ENCODE data around the gene PDE9A. TPM values are rescaled to one million over a fixed set of nuclear protein-coding genes. Genes with fewer than 3 reads are reported as not detected.
A peak's percentile ranks its signal among the peaks of the same experiment; 100 is the strongest.

PDE9A gene
- total and polyA plus RNA-seq, 9 donors, result 3.9 to 11.3 (median 6.9) TPM

DNA sequence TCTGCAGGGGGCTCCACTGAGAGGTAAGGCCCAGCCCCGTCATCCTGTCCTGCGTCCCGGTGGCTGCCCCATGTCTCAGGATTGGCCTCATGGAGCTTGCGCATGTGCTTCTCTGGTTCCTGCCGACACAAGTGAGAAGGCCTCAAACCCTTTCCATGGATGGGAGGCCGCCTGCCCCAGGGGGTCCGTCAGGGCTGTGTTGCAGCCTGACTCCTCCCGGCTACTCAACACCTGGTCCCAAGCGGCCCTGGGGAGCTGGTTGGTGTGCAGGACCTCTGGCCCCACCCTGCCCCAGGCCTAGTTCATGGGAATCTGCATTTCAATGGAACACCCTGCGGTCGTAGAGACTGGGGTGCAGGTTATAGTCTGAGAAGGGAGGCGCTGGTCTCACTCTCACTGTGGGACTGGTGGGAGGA, 21.1 kb upstream of the PDE9A start:
- intact Hi-C loops (cut with DNase I), result no loop called here
- H3K4me1 ChIP-seq (ENCODE audit: insufficient read depth), result no peaks in the 10 kb centered on the region
- peak in 1 of 5 donors; percentile 21 for DNase-seq
- H3K27me3 ChIP-seq, result no peaks in the 10 kb centered on the region
- no peaks in the 10 kb centered on the region for H3K9me3 ChIP-seq
- WGBS, 3 donors, result 93 to 96% (median 94%) methylated on average over 12 of the region's 12 CpGs
- no peak for TF ChIP-seq EP300 (IDR thresholded peaks at IDR 0.05)
- no peak for TF ChIP-seq CTCF (IDR thresholded peaks at IDR 0.05)
- no peak for TF ChIP-seq POLR2A (IDR thresholded peaks at IDR 0.05)
- no peaks in the 10 kb centered on the region for H3K36me3 ChIP-seq
- no peak overlapping the region for H3K27ac ChIP-seq
- H3K4me3 ChIP-seq, result no peak overlapping the region

- H3K27me3 ChIP-seq, result no peaks in the 10 kb centered on the region
- no peaks in the 10 kb centered on the region for H3K4me1 ChIP-seq (ENCODE audit: insufficient read depth)
- peak in 1 of 5 donors; percentile 20 for DNase-seq
- no peak overlapping the region for H3K4me3 ChIP-seq
- 85 to 92% (median 86%) methylated on average over 21 of the region's 21 CpGs for WGBS, 3 donors
- TF ChIP-seq EP300 (IDR thresholded peaks at IDR 0.05), result no peak
- TF ChIP-seq POLR2A (IDR thresholded peaks at IDR 0.05), result no peak
- no peak for TF ChIP-seq CTCF (IDR thresholded peaks at IDR 0.05)
- no peaks in the 10 kb centered on the region for H3K9me3 ChIP-seq
- no peaks in the 10 kb centered on the region for H3K36me3 ChIP-seq
- H3K27ac ChIP-seq, result no peak overlapping the region
- intact Hi-C loops (cut with DNase I), result no loop called here
Observed at GRCh38 chr21:42632771-42633690, 20.4 kb upstream of the PDE9A start.

GRCh38 chr21:42633858-42634257, 19.6 kb upstream of the PDE9A start:
- 86 to 93% (median 93%) methylated on average over 10 of the region's 10 CpGs for WGBS, 3 donors
- Histone ChIP-seq H3K36me3 (no peaks in the 10 kb centered on the region), H3K27ac (no peak overlapping the region), H3K9me3 (no peaks in the 10 kb centered on the region), H3K27me3 (no peaks in the 10 kb centered on the region), H3K4me1 (ENCODE audit: insufficient read depth) (no peaks in the 10 kb centered on the region), H3K4me3 (no peak overlapping the region)
- intact Hi-C loops (cut with DNase I), result no loop called here
- TF ChIP-seq EP300 (IDR thresholded peaks at IDR 0.05) (no peak), CTCF (IDR thresholded peaks at IDR 0.05) (no peak), POLR2A (IDR thresholded peaks at IDR 0.05) (no peak)
- DNase-seq, result peak in 1 of 5 donors; percentile 26

DNA sequence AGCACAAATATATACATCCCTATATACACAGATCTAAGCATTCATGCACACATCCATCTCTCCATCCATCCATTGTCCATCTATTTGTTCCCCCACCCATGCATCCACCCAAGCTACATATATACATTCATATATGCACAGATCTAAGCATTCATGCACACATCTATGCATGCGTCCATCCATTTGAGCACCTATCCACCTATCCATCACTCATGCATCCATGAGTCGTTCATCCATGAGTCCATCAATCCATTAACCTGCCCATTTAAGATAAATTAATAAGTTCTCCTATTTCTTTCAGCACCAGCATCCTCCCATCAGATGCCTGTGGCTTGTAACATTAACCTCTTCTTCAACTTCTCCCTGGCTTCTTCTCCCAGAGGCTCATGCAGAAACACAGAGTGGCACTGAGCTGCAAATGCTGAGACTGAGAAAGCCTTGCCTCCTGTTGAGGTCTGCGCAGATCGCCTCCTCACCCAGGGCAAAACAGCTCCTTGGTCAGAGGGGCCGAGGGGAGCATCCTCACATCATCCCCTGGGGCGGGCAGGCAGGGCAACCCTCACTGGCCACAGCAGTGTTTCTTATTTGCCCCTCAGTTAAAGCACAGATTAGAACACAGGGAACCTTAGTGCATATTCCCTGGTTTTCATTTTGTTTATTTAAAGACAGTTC, 17.4 kb upstream of the PDE9A start:
- H3K36me3 ChIP-seq, result no peaks in the 10 kb centered on the region
- intact Hi-C loops (cut with DNase I), result no loop called here
- peak in 1 of 5 donors; percentile 30 for DNase-seq
- no peaks in the 10 kb centered on the region for H3K9me3 ChIP-seq
- no peaks in the 10 kb centered on the region for H3K4me1 ChIP-seq (ENCODE audit: insufficient read depth)
- H3K4me3 ChIP-seq, result no peak overlapping the region
- TF ChIP-seq EP300 (IDR thresholded peaks at IDR 0.05) (no peak), POLR2A (IDR thresholded peaks at IDR 0.05) (no peak), CTCF (IDR thresholded peaks at IDR 0.05) (no peak)
- WGBS, 3 donors, result 60 to 79% (median 79%) methylated on average over 6 of the region's 6 CpGs
- no peak overlapping the region for H3K27ac ChIP-seq
- H3K27me3 ChIP-seq, result no peaks in the 10 kb centered on the region
